Measurements from ENCODE around the gene CEND1.

Gene CEND1

DNA sequence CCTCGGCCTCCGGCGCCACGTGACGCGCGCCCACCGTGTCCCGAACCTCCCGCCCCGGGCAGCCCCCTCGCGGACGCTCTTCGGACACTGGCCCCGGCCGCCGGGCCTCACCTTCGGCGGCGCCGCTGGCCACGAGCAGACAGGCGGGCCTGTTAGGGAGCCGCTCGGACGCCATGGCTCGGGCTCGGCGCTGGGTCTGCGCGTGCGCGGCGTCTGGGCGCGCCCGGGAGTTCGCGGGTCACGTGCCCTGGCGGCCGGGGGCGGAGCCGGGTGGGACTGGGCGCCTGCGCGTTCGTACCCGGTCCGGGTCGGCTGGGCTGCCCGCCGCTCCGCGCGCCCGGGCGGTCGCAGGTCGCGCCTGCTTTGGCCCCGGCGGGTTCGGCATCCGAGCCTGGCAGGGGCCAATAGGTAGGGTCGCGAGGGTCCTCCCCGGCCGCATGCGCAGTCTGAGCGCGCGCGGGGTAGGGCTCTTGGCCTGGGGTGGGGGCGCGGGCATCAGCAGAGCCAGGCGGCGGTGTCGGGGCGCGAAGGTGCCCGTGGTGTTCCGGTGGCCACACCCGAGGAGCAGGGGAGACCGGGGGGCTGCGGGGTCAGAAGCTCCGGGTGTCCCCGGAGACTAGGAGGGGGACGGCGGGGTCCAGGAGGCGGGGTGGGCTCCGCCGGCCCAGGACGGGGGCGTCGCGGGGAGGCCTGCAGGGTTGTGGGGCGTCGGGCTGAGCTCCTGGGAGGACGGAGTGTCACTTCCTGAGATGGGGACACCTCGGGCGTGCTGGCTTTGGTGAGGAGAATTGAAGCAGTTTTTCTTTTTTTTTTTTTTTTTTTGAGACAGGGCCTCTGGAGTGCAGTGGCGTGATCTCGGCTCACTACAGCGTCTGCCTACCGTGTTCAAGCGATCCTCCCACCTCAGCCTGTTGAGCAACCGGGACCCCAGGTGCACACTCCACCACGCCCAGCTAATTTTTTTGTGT lies 12.3 kb downstream of the CEND1 start, which contains the start of gene GATD1:
TSS of gene GATD1 (minus strand) at position 200 of the 968 bp plus-strand sequence. CDS start at position 175, 25 bp downstream.
- Histone ChIP-seq H3K9me3 (ENCODE audit: insufficient read depth, low read length) (no peaks in the 10 kb centered on the region), H3K4me2 (ENCODE audit: low read length) (peak within 1 kb of the TSS; percentile 97), H3K9ac (ENCODE audit: low read length) (peak within 1 kb of the TSS; percentile 83), H3K27ac (ENCODE audit: low read length) (peak within 1 kb of the TSS; percentile 50), H3K36me3 (replicated peaks; ENCODE audit: low read depth, low read length) (peaks cover 12% of the 10 kb centered on the region), H3K79me2 (ENCODE audit: low read length) (peaks cover 59% of the 10 kb centered on the region), H3K4me3 (ENCODE audit: low read length) (peak within 1 kb of the TSS; percentile 98), H3K4me1 (ENCODE audit: low read length) (peaks cover 13% of the 10 kb centered on the region), H4K20me1 (ENCODE audit: insufficient read depth, low read length) (peaks cover 31% of the 10 kb centered on the region), H3K27me3 (ENCODE audit: low read depth, low read length) (no peaks in the 10 kb centered on the region), H2AFZ (ENCODE audit: low read depth, low read length) (peak within 1 kb of the TSS; percentile 49)
- TF ChIP-seq EZH2phosphoT487 (IDR thresholded peaks at IDR 0.05; ENCODE audit: low read depth) (no peak), CTCF (IDR thresholded peaks at IDR 0.05; ENCODE audit: low read depth, low read length) (no peak)

DNA sequence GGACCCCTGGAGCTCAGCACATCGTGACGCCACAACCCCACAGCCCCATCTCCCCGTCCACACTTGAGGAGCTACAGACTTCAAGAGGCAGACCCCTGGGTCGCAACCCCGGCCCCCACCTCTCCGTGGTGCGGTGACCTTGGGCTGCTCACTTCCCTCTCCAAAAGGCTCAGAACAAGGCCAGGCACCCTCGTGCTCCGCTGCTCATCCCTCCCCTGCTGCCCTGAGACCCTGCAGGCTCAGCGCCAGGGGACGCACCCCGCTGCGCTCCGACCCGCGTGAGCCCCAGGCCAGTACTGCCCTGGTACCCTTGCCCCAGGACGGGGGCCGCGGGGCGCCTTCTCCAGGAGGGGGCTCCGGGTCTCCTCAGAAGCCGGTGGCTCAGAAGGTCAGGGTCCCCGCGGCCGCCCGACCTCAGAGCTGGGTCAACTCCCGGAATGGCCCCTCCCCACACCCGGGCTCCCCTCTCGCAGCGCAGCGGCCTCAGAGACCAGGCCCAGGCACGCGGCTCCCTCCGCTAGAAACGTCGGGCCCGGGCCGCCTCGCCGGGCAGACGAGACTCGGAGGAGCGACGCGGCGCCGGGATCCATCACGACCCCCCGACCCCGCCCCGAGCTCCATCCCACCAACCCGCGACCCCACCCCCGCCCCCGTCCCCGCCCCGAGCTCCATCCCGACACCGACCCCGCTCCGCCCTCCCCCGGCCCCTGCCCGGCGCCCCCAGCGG lies 13.2 kb downstream of the CEND1 start:
- Histone ChIP-seq H3K79me2 (ENCODE audit: low read length) (peaks cover 66% of the 10 kb centered on the region), H2AFZ (ENCODE audit: low read depth, low read length) (no peak overlapping the region), H3K36me3 (replicated peaks; ENCODE audit: low read depth, low read length) (peaks cover 13% of the 10 kb centered on the region), H4K20me1 (ENCODE audit: insufficient read depth, low read length) (peaks cover 31% of the 10 kb centered on the region), H3K4me2 (ENCODE audit: low read length) (peak overlapping the region; percentile 97), H3K4me1 (ENCODE audit: low read length) (peaks cover 13% of the 10 kb centered on the region), H3K9me3 (ENCODE audit: insufficient read depth, low read length) (no peaks in the 10 kb centered on the region), H3K4me3 (ENCODE audit: low read length) (peak overlapping the region; percentile 98), H3K27me3 (ENCODE audit: low read depth, low read length) (no peaks in the 10 kb centered on the region), H3K9ac (ENCODE audit: low read length) (peak overlapping the region; percentile 83), H3K27ac (ENCODE audit: low read length) (peak overlapping the region; percentile 47)
- TF ChIP-seq CTCF (IDR thresholded peaks at IDR 0.05; ENCODE audit: low read depth, low read length) = no peak
- no peak for TF ChIP-seq EZH2phosphoT487 (IDR thresholded peaks at IDR 0.05; ENCODE audit: low read depth)

GRCh38 chr11:776263-776560 lies 13.7 kb downstream of the CEND1 start:
- Histone ChIP-seq H3K4me1 (ENCODE audit: low read length) (peaks cover 13% of the 10 kb centered on the region), H3K27me3 (ENCODE audit: low read depth, low read length) (no peaks in the 10 kb centered on the region), H3K4me2 (ENCODE audit: low read length) (peak overlapping the region; percentile 97), H3K36me3 (replicated peaks; ENCODE audit: low read depth, low read length) (peaks cover 18% of the 10 kb centered on the region), H3K27ac (ENCODE audit: low read length) (peak overlapping the region; percentile 47), H4K20me1 (ENCODE audit: insufficient read depth, low read length) (peaks cover 31% of the 10 kb centered on the region), H3K9ac (ENCODE audit: low read length) (peak overlapping the region; percentile 83), H3K9me3 (ENCODE audit: insufficient read depth, low read length) (no peaks in the 10 kb centered on the region), H3K79me2 (ENCODE audit: low read length) (peaks cover 71% of the 10 kb centered on the region), H3K4me3 (ENCODE audit: low read length) (peak overlapping the region; percentile 98), H2AFZ (ENCODE audit: low read depth, low read length) (no peak overlapping the region)
- TF ChIP-seq CTCF (IDR thresholded peaks at IDR 0.05; ENCODE audit: low read depth, low read length) (no peak), EZH2phosphoT487 (IDR thresholded peaks at IDR 0.05; ENCODE audit: low read depth) (no peak)
